Measurements from ENCODE around the gene DPEP2NB. TPM values are rescaled to one million over a fixed set of nuclear protein-coding genes. Genes with fewer than 3 reads are reported as not detected.

The DPEP2NB gene
- total RNA-seq, 1 donor from 2014 or later: not detected

- intact Hi-C loops (cut with DNase I): no loop called here
- DNase-seq (ENCODE audit: extremely low spot score in 2 of 2): no peak
Observed at GRCh38 chr16:68055395-68055794, 39.7 kb upstream of the DPEP2NB start.

DNA sequence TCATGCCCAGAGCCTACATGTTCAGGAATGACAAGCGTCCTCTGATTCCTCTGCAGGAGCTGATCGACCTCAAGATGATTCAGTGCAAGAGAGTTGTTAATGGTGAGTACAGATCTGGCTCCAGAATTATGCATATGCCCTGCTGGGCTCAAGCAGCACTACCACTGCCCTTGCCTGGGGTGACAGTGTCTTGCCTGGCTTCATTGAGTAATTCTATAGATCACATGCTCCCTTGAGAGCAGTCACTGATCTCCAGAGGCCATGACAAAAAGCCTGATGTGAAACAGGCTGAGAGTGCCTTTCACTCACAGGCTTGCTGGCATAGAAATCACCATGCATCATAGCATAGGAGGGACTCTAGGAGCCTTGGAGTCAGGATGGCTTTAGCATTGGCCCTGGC lies 33.7 kb upstream of the DPEP2NB start:
- no peak overlapping the region for H3K27ac ChIP-seq
- H3K36me3 ChIP-seq: peaks cover 0 to 7% of the 10 kb centered on the region in 2 donors
- intact Hi-C loops (cut with DNase I): loop anchor here (10.0 kb wide), 1 partner anchor 235 kb away; no protein-coding TSS in a partner anchor
- H3K4me1 ChIP-seq: no peaks in the 10 kb centered on the region
- no peak overlapping the region for H3K4me3 ChIP-seq
- H3K9me3 ChIP-seq: no peaks in the 10 kb centered on the region
- DNase-seq (ENCODE audit: extremely low spot score in 2 of 2): no peak
- TF ChIP-seq, protein P1, sequence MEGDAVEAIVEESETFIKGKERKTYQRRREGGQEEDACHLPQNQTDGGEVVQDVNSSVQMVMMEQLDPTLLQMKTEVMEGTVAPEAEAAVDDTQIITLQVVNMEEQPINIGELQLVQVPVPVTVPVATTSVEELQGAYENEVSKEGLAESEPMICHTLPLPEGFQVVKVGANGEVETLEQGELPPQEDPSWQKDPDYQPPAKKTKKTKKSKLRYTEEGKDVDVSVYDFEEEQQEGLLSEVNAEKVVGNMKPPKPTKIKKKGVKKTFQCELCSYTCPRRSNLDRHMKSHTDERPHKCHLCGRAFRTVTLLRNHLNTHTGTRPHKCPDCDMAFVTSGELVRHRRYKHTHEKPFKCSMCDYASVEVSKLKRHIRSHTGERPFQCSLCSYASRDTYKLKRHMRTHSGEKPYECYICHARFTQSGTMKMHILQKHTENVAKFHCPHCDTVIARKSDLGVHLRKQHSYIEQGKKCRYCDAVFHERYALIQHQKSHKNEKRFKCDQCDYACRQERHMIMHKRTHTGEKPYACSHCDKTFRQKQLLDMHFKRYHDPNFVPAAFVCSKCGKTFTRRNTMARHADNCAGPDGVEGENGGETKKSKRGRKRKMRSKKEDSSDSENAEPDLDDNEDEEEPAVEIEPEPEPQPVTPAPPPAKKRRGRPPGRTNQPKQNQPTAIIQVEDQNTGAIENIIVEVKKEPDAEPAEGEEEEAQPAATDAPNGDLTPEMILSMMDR (IDR thresholded peaks at IDR 0.05): no peak
- TF ChIP-seq POLR2AphosphoS5 (IDR thresholded peaks at IDR 0.05; ENCODE audit: insufficient read depth in 1 of 2, low read depth in 1 of 2) (no peak), POLR2A (IDR thresholded peaks at IDR 0.05) (no peak)
- H3K27me3 ChIP-seq: no peaks in the 10 kb centered on the region

More at GRCh38 chr16:68055395-68055794, 39.7 kb upstream of the DPEP2NB start:
- H3K4me1 ChIP-seq: no peaks in the 10 kb centered on the region
- H3K27ac ChIP-seq: no peak overlapping the region
- H3K4me3 ChIP-seq: no peak overlapping the region
- H3K36me3 ChIP-seq: peaks cover 0 to 11% of the 10 kb centered on the region in 2 donors
- no peaks in the 10 kb centered on the region for H3K9me3 ChIP-seq
- TF ChIP-seq POLR2A (IDR thresholded peaks at IDR 0.05) (no peak), POLR2AphosphoS5 (IDR thresholded peaks at IDR 0.05; ENCODE audit: insufficient read depth in 1 of 2, low read depth in 1 of 2) (no peak)
- TF ChIP-seq, protein P1 (IDR thresholded peaks at IDR 0.05): no peak
- H3K27me3 ChIP-seq: no peaks in the 10 kb centered on the region

DNA sequence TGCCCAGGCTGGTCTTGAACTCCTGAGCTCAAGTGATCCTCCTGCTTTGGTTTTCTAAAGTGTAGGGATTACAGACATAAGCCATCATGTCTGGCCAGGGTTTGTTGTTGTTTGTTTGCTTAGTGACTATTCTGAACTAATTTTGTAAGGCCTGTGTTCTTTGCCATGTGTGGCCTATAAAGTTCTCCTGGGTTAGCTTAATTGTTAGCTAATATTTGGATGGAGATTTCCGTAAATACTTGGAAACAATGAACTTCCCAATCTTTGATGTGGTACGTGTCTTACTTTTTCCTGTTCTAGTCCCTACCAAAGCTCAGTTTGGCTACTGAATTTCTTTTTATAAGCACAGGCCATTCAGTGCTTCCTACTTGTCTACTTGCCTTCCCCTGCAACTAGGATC lies 32.3 kb upstream of the DPEP2NB start:
- H3K4me3 ChIP-seq: no peak overlapping the region
- H3K36me3 ChIP-seq: no peaks in the 10 kb centered on the region
- no peak for DNase-seq (ENCODE audit: extremely low spot score in 2 of 2)
- H3K27ac ChIP-seq: no peak overlapping the region
- intact Hi-C loops (cut with DNase I): loop anchor here (10.0 kb wide), 1 partner anchor 233 kb away; no protein-coding TSS in a partner anchor
- H3K9me3 ChIP-seq: no peaks in the 10 kb centered on the region
- no peaks in the 10 kb centered on the region for H3K27me3 ChIP-seq
- TF ChIP-seq, protein P1 (IDR thresholded peaks at IDR 0.05): no peak
- TF ChIP-seq POLR2A (IDR thresholded peaks at IDR 0.05) (no peak), POLR2AphosphoS5 (IDR thresholded peaks at IDR 0.05; ENCODE audit: insufficient read depth in 1 of 2, low read depth in 1 of 2) (no peak)
- no peaks in the 10 kb centered on the region for H3K4me1 ChIP-seq

DNA sequence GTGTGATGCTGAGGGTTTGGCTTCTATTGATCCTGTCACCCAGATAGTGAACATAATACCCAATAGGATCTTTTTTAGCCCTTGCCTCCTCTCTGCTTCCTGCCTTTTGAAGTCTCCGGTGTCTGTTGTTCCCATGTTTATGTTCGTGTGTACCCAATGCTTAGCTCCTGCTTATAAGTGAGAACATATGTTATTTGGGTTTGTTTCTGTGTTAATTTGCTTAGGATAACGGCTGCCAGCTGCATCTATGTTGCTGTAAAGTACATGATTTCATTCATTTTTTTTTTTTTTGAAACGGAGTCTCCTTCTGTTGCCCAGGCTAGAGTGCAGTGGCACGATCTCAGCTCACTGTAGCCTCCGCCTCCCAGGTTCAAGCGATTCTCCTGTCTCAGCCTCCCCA lies 30.4 kb upstream of the DPEP2NB start:
- intact Hi-C loops (cut with DNase I): loop anchor here (10.0 kb wide), 1 partner anchor 231 kb away; no protein-coding TSS in a partner anchor
- H3K27me3 ChIP-seq: no peaks in the 10 kb centered on the region
- TF ChIP-seq, protein P1 (IDR thresholded peaks at IDR 0.05): no peak
- TF ChIP-seq POLR2A (IDR thresholded peaks at IDR 0.05): no peak
- no peak overlapping the region for H3K27ac ChIP-seq
- H3K36me3 ChIP-seq: no peaks in the 10 kb centered on the region
- no peaks in the 10 kb centered on the region for H3K4me1 ChIP-seq
- H3K9me3 ChIP-seq: no peaks in the 10 kb centered on the region
- no peak overlapping the region for H3K4me3 ChIP-seq
- no peak for DNase-seq (ENCODE audit: extremely low spot score in 2 of 2)

- no peaks in the 10 kb centered on the region for H3K9me3 ChIP-seq
- H3K4me1 ChIP-seq: no peaks in the 10 kb centered on the region
- no peak overlapping the region for H3K4me3 ChIP-seq
- H3K27me3 ChIP-seq: no peaks in the 10 kb centered on the region
- no peak overlapping the region for H3K27ac ChIP-seq
- TF ChIP-seq, protein P1 (IDR thresholded peaks at IDR 0.05): no peak
- no peak for TF ChIP-seq POLR2AphosphoS5 (IDR thresholded peaks at IDR 0.05; ENCODE audit: insufficient read depth in 1 of 2, low read depth in 1 of 2)
- TF ChIP-seq POLR2A (IDR thresholded peaks at IDR 0.05): no peak
- intact Hi-C loops (cut with DNase I): loop anchor here (10.0 kb wide), 1 partner anchor 227 kb away; no protein-coding TSS in a partner anchor
- DNase-seq (ENCODE audit: extremely low spot score in 2 of 2): no peak
- H3K36me3 ChIP-seq: no peaks in the 10 kb centered on the region
Observed at GRCh38 chr16:68041783-68042182, 26.1 kb upstream of the DPEP2NB start.
